ENCODE measurements around the gene GP1BA.

The GP1BA gene

DNA sequence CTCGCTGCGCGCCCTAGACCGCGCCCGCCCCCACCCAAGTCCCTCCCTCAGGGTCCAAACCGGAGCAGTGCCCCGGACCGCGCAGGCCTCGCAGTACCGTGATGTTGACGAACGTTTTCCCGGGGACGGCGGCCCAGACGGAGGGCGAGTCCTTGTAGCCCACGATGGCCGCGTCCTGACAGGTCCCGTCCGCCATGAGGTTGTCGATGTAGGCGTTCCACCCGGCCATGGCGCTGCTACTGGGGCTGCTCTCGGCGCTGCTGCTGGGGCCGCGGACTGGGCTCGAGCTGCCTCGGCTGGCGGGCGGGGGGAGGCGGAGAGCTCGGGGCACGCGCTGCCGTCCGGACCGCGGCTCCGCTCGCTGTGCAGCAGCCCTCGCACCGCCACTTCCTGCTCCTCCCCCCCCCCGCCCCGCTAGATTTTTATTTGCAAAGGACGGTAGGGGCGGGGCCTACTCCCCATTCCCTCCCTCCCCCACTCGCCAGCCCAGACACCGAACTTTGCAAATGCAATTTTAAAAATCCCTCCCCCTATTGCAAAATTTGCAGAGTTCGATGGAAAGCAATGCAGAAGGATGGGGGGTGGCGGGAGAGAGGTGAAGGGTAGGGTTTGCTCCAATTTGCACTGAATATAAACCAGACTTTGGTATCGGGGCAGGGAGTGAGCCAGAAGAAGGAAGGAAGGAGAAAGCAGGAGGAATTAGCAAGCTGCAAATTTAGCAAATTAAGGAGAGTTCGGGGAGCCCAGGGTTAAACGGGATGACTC is 16.3 kb downstream of the GP1BA start, which contains the start of gene PFN1:
PFN1 (minus strand) TSS at position 365 of the 765 bp plus-strand sequence; CDS start at position 229, 136 bp downstream.
- peak; percentile 97 for DNase-seq (ENCODE audit: low read depth)
- TF ChIP-seq, protein P1, sequence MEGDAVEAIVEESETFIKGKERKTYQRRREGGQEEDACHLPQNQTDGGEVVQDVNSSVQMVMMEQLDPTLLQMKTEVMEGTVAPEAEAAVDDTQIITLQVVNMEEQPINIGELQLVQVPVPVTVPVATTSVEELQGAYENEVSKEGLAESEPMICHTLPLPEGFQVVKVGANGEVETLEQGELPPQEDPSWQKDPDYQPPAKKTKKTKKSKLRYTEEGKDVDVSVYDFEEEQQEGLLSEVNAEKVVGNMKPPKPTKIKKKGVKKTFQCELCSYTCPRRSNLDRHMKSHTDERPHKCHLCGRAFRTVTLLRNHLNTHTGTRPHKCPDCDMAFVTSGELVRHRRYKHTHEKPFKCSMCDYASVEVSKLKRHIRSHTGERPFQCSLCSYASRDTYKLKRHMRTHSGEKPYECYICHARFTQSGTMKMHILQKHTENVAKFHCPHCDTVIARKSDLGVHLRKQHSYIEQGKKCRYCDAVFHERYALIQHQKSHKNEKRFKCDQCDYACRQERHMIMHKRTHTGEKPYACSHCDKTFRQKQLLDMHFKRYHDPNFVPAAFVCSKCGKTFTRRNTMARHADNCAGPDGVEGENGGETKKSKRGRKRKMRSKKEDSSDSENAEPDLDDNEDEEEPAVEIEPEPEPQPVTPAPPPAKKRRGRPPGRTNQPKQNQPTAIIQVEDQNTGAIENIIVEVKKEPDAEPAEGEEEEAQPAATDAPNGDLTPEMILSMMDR (conservative IDR thresholded peaks at IDR 0.05; ENCODE audit: low read depth, low read length): no peak
- H3K4me3 ChIP-seq (ENCODE audit: low read depth, low read length): peak within 1 kb of the TSS; percentile 99

DNA sequence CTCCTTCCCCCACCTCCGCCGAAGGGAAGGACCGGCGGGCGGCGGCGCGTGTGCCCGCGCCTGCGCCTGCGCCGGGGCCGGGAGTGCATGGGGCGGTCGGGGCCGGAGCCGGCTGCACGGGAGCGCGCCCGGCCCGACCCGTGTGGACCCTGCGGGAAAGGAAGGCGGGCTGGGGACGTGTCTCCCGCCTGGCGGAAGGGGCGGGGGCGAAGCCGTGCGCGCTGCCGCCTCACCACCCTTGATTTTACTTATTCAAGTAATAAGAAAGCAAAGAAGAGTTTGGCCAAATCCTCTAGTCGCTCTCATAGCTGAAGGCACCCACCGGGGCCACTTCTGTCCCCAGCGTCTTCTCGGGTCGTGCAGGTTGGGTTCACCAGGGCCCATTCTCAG is 16.8 kb downstream of the GP1BA start:
- DNase-seq (ENCODE audit: low read depth): peak; percentile 94
- H3K4me3 ChIP-seq (ENCODE audit: low read depth, low read length): peak overlapping the region; percentile 99
- TF ChIP-seq, protein P1 (conservative IDR thresholded peaks at IDR 0.05; ENCODE audit: low read depth, low read length): no peak

DNA sequence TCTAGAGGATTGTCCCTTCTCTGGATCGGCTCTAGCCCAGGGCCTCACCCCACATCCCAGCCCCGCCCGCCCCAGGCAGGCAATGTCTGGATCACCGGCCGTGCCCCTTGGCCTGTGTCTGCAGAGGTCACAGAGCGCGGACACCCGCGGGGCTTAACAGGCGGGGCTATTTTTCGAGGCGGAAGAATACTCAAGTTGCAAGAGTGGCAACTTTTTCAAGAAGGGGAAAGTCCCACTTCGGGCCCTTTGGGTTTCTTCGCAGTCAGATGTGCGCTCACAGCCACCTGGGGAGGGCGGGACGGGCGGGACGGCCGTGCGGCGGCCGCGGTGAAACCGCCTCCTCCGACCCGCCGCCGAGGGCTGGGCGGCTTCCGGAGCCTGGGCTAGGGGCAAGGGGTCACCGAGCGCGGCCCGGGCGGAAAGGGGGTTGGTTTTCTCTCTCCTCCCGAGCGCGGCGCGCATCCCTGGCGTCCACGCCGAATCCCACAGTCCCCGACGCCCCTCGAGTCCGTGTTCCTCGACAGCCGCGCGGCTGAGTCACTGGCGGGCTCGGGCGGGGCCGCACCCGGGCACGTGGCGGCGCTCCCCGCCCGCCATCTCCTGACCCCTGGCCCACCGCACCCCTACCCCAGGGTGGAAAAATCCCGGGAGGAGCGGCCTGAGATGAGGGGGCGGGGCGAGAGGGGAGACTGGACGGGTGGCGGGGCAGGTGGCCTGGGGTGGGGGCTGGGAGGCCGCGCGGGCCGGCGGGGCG is 17.4 kb downstream of the GP1BA start:
- TF ChIP-seq, protein P1 (conservative IDR thresholded peaks at IDR 0.05; ENCODE audit: low read depth, low read length): no peak
- peak overlapping the region; percentile 99 for H3K4me3 ChIP-seq (ENCODE audit: low read depth, low read length)
- DNase-seq (ENCODE audit: low read depth): peak; percentile 84

DNA sequence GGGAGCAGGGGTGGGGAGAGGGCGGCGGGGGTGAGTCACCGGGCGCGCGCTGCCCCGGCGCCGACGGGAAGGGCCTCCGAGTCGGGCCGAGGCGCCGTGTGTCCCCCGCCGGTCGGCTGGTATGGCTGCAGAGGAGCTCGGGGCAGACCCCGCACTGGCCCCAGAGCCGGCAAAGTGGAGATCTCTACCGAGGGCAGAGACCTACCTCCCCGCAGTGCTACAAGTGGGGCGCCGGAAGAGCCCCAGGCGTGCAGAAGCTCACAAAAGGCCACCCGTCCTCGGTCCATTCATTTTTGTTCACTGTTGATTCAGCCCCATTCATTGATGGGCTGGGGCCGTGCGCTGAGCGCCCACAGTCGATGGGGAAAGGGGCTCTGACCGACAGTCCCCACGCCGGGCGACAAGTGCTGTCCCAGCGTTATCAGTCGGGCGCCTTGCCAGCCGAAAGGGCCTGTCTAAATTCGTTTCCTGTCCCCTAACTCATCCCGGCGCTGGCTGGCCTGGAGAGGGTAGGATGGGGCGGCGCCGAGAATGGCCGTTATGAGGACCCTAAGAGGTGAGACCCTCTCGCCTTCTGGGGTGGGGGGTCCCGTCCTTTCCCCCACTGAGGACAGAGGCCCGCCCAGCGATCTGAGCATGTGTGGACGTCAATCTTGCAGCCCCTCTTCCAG is 18.1 kb downstream of the GP1BA start:
- TF ChIP-seq, protein P1 (conservative IDR thresholded peaks at IDR 0.05; ENCODE audit: low read depth, low read length): no peak
- no peak for DNase-seq (ENCODE audit: low read depth)

DNA sequence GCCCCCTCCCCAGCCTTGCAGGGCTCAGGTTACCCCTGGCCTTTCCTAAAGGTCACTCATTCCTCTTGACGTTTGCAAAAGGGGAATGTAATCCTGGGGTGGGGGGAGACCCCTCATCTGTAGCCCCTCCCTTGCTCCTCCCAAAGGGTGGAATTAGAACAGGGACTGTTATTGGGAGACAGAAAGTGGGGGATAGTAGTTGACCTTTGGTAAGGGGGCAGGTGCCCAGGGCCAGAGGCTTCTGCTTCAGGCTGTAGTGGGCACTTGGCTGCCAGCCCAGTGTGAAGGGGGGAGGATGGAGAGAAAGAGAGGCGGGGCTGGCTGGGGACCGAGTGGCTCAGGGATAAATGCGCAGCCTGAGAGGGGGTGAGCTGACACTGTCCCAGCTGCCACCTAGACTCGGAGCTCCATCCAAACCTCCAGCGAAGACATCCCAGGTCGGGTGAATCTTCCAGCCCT is 18.7 kb downstream of the GP1BA start, which contains the start of gene ENO3:
ENO3 (plus strand) TSS at position 374 of the 459 bp plus-strand sequence. CDS start 711 bp downstream, outside the sequence.
- TF ChIP-seq, protein P1 (conservative IDR thresholded peaks at IDR 0.05; ENCODE audit: low read depth, low read length): no peak
- H3K4me3 ChIP-seq (ENCODE audit: low read depth, low read length): peak within 1 kb of the TSS; percentile 45
- no peak for DNase-seq (ENCODE audit: low read depth)

More for the DNA sequence above, 18.1 kb downstream of the GP1BA start:
- H3K4me3 ChIP-seq (ENCODE audit: low read depth, low read length): peak overlapping the region; percentile 45

DNA sequence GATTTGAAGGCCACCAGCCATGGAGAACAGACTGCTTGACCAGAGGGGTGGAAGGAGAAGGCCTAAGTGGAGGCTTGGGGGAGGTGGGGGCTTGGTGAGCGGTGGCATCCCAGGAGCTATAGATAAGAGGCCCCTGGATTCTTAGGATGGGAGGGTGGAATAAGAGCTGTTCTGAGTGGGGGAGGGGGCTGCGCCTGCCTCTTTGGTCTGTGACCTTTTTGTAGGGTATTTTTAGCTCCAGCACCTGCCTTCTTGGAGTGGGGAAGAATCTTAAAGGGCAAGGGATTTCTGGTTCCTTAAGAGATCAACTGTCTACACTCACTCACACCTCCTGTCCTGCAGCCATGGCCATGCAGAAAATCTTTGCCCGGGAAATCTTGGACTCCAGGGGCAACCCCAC is 19.4 kb downstream of the GP1BA start:
- no peak for DNase-seq (ENCODE audit: low read depth)
- H3K4me3 ChIP-seq (ENCODE audit: low read depth, low read length): no peak overlapping the region
- TF ChIP-seq, protein P1 (conservative IDR thresholded peaks at IDR 0.05; ENCODE audit: low read depth, low read length): no peak
